CD4-positive, alpha-beta T cell (primary cell): ENCODE measurements around the gene PLEKHG4B. TPM values are rescaled to one million over a fixed set of nuclear protein-coding genes. Genes with fewer than 3 reads are reported as not detected.
A peak's percentile ranks its signal among the peaks of the same experiment; 100 is the strongest.
"Not testable (repeated sequence)": the region's sequence is repeated elsewhere in the genome, so short reads cannot be mapped to it uniquely, and the experiment has no call there.

Experiments used
- ATAC-seq: fragments of 200-7000 bp; cut with Tn5 transposase; one replicate; pipeline ENCODE4 v1.10.0; 2022; ENCODE audit warnings: mild to moderate bottlenecking; ENCODE audit not compliant: poor library complexity
- CTCF ChIA-PET: fragments of 350-600 bp; sonication (Branson Sonifier 250); formaldehyde crosslinking; loops from one replicate; lab custom pipeline; 2021; ENCODE audit warnings: antibody characterized with exemption, inconsistent platforms; lab: Charles Lee
- POLR2A ChIA-PET: fragments of 350-600 bp; sonication (Branson Sonifier 250); formaldehyde crosslinking; loops from one replicate; lab custom pipeline; 2021; ENCODE audit warnings: antibody characterized with exemption, inconsistent platforms; lab: Charles Lee
- DNase-seq, 14 experiments: peaks; one replicate each; pipeline ENCODE4 v3.0.0-alpha.2; 2013 to 2020; ENCODE audit warnings: mixed read lengths in 2 of 14
- H3K27ac ChIP-seq, 2 donors: one replicate each; pipeline versions ENCODE4 v1.5.1 to v1.7.0; 2013; ENCODE audit warnings: low read length in 2 of 2, low read depth in 1 of 2, mild to moderate bottlenecking in 1 of 2
- H3K27me3 ChIP-seq, 2 experiments: 1 replicate in 1 of 2; 2 replicates in 1 of 2; pipeline versions ENCODE4 v1.6.1 to v1.7.0; 2013; ENCODE audit warnings: low read length in 2 of 2, control low read depth in 1 of 2, mild to moderate bottlenecking in 1 of 2, moderate library complexity in 1 of 2; ENCODE audit not compliant: insufficient read depth in 2 of 2, control insufficient read depth in 1 of 2
- H3K36me3 ChIP-seq: one replicate; pipeline ENCODE4 v1.6.1; 2013; ENCODE audit warnings: low read length, control low read depth; ENCODE audit not compliant: insufficient read depth
- H3K4me1 ChIP-seq: one replicate; pipeline ENCODE4 v1.6.1; 2013; ENCODE audit warnings: low read length, control low read depth; ENCODE audit not compliant: insufficient read depth
- H3K4me3 ChIP-seq: one replicate; pipeline ENCODE4 v1.5.1; 2013; ENCODE audit warnings: mild to moderate bottlenecking, low read length, moderate library complexity
- H3K9me3 ChIP-seq, 2 experiments: 1 replicate in 1 of 2; 2 replicates in 1 of 2; pipeline versions ENCODE4 v1.6.1 to v1.7.0; 2013; ENCODE audit warnings: low read length in 2 of 2, mild to moderate bottlenecking in 2 of 2, control low read depth in 1 of 2, moderate library complexity in 1 of 2; ENCODE audit not compliant: control insufficient read depth in 1 of 2, insufficient read depth in 1 of 2
- H3K27ac Mint-ChIP-seq: one replicate; pipeline ENCODE4 v1.8.0; 2020; ENCODE audit warnings: mixed read lengths
- H3K27me3 Mint-ChIP-seq: one replicate; pipeline ENCODE4 v1.8.0; 2021; ENCODE audit warnings: mixed read lengths
- H3K36me3 Mint-ChIP-seq: one replicate; pipeline ENCODE4 v1.8.0; 2021; ENCODE audit warnings: low read depth, mixed read lengths
- H3K4me1 Mint-ChIP-seq: one replicate; pipeline ENCODE4 v1.8.0; 2021; ENCODE audit warnings: low read depth, mixed read lengths
- H3K4me3 Mint-ChIP-seq: one replicate; pipeline ENCODE4 v1.8.0; 2020; ENCODE audit warnings: mild to moderate bottlenecking, mixed read lengths
- H3K9me3 Mint-ChIP-seq: one replicate; pipeline ENCODE4 v1.8.0; 2020; ENCODE audit warnings: mixed read lengths
- intact Hi-C, 2 experiments: fragments of 100-400 bp; cut with DNase I in 1 of 2; cut with micrococcal nuclease in 1 of 2; formaldehyde crosslinking; loops; one replicate each; pipeline versions ENCODE4 v1.15.1 to v1.9.0; 2023 to 2025; cut with DNase I, micrococcal nuclease
- total RNA-seq, 174 experiments: library from RNA in 2 of 174; stranded (reverse) in 2 of 174; gene quantifications; one replicate each; pipeline ENCODE4 v1.2.3 and lab custom pipeline; 2021 to 2026
- TF ChIP-seq, protein P1 (sequence below): fragments of 200-600 bp; IDR thresholded peaks from one replicate; pipeline ENCODE4 v1.8.0; 2022; ENCODE audit warnings: antibody characterized with exemption, mild to moderate bottlenecking

The PLEKHG4B gene
- total RNA-seq, 2 experiments from 2014 or later: 0.17 to 0.36 TPM

- Mint-ChIP-seq H3K9me3 (no peaks in the 10 kb centered on the region), H3K27ac (no peak overlapping the region), H3K4me3 (no peak overlapping the region), H3K4me1 (peaks cover 42% of the 10 kb centered on the region), H3K36me3 (peaks cover 79% of the 10 kb centered on the region), H3K27me3 (no peaks in the 10 kb centered on the region)
- Histone ChIP-seq H3K4me3 (no peak overlapping the region), H3K9me3 (no peaks in the 10 kb centered on the region), H3K27ac (peak overlapping the region in 1 of 2 donors; percentile 19), H3K27me3 (no peaks in the 10 kb centered on the region), H3K36me3 (peaks cover 47% of the 10 kb centered on the region), H3K4me1 (peaks cover 26% of the 10 kb centered on the region)
- ChIA-PET POLR2A (no interaction called here), CTCF (no interaction called here)
- TF ChIP-seq, protein P1, sequence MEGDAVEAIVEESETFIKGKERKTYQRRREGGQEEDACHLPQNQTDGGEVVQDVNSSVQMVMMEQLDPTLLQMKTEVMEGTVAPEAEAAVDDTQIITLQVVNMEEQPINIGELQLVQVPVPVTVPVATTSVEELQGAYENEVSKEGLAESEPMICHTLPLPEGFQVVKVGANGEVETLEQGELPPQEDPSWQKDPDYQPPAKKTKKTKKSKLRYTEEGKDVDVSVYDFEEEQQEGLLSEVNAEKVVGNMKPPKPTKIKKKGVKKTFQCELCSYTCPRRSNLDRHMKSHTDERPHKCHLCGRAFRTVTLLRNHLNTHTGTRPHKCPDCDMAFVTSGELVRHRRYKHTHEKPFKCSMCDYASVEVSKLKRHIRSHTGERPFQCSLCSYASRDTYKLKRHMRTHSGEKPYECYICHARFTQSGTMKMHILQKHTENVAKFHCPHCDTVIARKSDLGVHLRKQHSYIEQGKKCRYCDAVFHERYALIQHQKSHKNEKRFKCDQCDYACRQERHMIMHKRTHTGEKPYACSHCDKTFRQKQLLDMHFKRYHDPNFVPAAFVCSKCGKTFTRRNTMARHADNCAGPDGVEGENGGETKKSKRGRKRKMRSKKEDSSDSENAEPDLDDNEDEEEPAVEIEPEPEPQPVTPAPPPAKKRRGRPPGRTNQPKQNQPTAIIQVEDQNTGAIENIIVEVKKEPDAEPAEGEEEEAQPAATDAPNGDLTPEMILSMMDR: no peak
- DNase-seq (no peak), ATAC-seq (no peak)
- intact Hi-C loops: loop anchor here in 1 of 2 experiments (5.0 kb wide), 1 partner anchor 249 kb away; no protein-coding TSS in a partner anchor
These were observed 131.8 kb downstream of the PLEKHG4B start for GRCh38 chr5:223791-224190.

- Histone ChIP-seq H3K36me3 (peaks cover 62% of the 10 kb centered on the region), H3K4me1 (peaks cover 26% of the 10 kb centered on the region), H3K9me3 (no peaks in the 10 kb centered on the region), H3K27ac (no peak overlapping the region), H3K4me3 (no peak overlapping the region), H3K27me3 (no peaks in the 10 kb centered on the region)
- no peak for DNase-seq
- ChIA-PET POLR2A (no interaction called here), CTCF (no interaction called here)
- H3K27me3 Mint-ChIP-seq: no peaks in the 10 kb centered on the region
- TF ChIP-seq, protein P1: no peak
- H3K4me1 Mint-ChIP-seq: peaks cover 28% of the 10 kb centered on the region
- intact Hi-C loops: no loop called here
- peaks cover 77% of the 10 kb centered on the region for H3K36me3 Mint-ChIP-seq
- peak overlapping the region; percentile 62 for H3K27ac Mint-ChIP-seq
- no peaks in the 10 kb centered on the region for H3K9me3 Mint-ChIP-seq
- peak overlapping the region; percentile 20 for H3K4me3 Mint-ChIP-seq
- ATAC-seq: no peak
These were observed 133.4 kb downstream of the PLEKHG4B start for GRCh38 chr5:225334-225733.

GRCh38 chr5:227375-227774 is 135.4 kb downstream of the PLEKHG4B start:
- H3K27me3 Mint-ChIP-seq, H3K9me3 Mint-ChIP-seq, POLR2A ChIA-PET, H3K27ac ChIP-seq, H3K4me3 ChIP-seq, CTCF ChIA-PET, H3K27me3 ChIP-seq, H3K27ac Mint-ChIP-seq, ATAC-seq, DNase-seq, intact Hi-C loops, H3K4me3 Mint-ChIP-seq, H3K9me3 ChIP-seq: not testable (repeated sequence)
- H3K36me3 ChIP-seq: peaks cover 80% of the 10 kb centered on the region
- H3K4me1 ChIP-seq: peaks cover 11% of the 10 kb centered on the region
- Mint-ChIP-seq H3K36me3 (peaks cover 86% of the 10 kb centered on the region), H3K4me1 (peaks cover 12% of the 10 kb centered on the region)

DNA sequence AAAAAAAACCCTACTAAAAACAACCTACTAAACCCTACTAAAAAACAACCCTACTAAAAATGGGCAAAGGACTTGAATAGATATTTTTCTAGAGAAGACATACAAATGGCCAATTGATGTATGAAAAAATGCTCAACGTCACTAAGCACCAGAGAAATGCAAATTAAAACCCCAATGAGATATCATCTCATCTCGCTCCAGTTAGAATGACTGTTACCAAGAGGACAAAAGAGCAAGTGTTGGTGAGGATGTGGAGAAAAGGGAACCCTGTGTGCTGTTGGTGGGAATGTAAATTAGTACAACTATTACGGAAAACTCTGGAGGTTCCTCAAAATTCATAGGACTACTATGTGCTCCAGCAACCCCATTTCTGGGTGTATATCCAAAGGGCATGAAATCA is 136.9 kb downstream of the PLEKHG4B start:
- peaks cover 92% of the 10 kb centered on the region for H3K36me3 ChIP-seq
- H3K4me1 ChIP-seq: peaks cover 1% of the 10 kb centered on the region
- DNase-seq: no peak
- Mint-ChIP-seq H3K4me1 (no peaks in the 10 kb centered on the region), H3K4me3 (no peak overlapping the region), H3K36me3 (peaks cover 92% of the 10 kb centered on the region), H3K9me3 (no peaks in the 10 kb centered on the region), H3K27me3 (no peaks in the 10 kb centered on the region), H3K27ac (no peak overlapping the region)
- intact Hi-C loops: no loop called here
- no peak overlapping the region for H3K4me3 ChIP-seq
- H3K27ac ChIP-seq: no peak overlapping the region
- CTCF ChIA-PET: no interaction called here
- POLR2A ChIA-PET: no interaction called here
- TF ChIP-seq, protein P1: no peak
- no peaks in the 10 kb centered on the region for H3K9me3 ChIP-seq
- no peak for ATAC-seq
- no peaks in the 10 kb centered on the region for H3K27me3 ChIP-seq
